ENCODE measurements around the gene PDE6B.

DNA sequence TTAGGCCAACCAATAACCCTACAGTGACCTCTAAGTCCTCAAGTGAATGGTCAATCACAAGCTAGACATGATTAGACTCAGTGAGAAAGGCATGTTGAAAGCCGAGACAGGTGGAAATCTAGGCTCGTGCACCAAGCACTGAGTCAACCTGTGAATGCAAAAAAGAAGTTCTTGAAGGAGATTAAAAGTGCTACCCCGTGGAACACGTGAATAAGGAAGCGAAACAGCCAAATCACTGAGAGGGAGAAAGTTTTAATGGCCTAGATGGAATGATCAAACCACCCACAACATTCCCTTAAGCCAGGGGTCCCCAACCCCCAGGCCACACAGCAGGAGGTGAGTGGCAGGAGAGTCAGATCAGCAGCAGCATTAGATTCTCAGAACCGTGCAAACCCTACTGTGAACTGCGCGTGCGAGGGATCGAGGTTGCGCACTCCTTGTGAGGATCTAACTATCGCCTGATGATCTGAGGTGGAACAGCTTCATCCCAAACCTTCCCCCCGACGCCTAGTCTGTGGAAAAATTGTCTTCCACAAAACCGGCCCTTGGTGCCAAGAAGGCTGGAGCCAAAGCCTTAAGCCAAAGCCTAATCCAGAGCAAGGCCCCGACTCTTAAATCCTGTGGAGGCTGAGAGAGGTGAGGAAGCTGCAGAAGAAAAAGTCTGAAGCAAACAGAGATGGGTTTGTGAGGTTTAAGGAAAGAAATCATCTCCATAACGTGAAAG is 19.5 kb upstream of the PDE6B start:
- TF ChIP-seq CTCF (IDR thresholded peaks at IDR 0.05; ENCODE audit: poor library complexity): no peak
- no peak for TF ChIP-seq EZH2 (IDR thresholded peaks at IDR 0.05; ENCODE audit: borderline replicate concordance)
